HepG2 (cell line): ENCODE measurements around the gene CAMTA2. TPM values are rescaled to one million over a fixed set of nuclear protein-coding genes. Genes with fewer than 3 reads are reported as not detected.

Experiments
- FOSL1 ChIP-seq: sonication (generic); formaldehyde crosslinking; IDR thresholded peaks from 2 replicates; pipeline ENCODE4 v1.9.0; 2021; ENCODE audit warnings: missing genetic modification reagents, borderline replicate concordance
- HNRNPUL1 ChIP-seq: fragments of 200-400 bp; formaldehyde crosslinking; IDR thresholded peaks from 2 replicates; pipeline ENCODE4 v1.6.1; 2017; ENCODE audit warnings: low read depth, mild to moderate bottlenecking, low read length, moderate library complexity
- IKZF4 ChIP-seq: sonication (generic); formaldehyde crosslinking; IDR thresholded peaks from 2 replicates; pipeline ENCODE4 v1.5.1; 2020; ENCODE audit warnings: borderline replicate concordance, mild to moderate bottlenecking, low read depth, missing genetic modification reagents; ENCODE audit errors: not compliant biosample characterization
- NCOA2 ChIP-seq: sonication (generic); formaldehyde crosslinking; IDR thresholded peaks from 2 replicates; pipeline ENCODE4 v1.8.0; 2022; ENCODE audit warnings: inconsistent platforms
- PCBP1 ChIP-seq: fragments of 200-400 bp; formaldehyde crosslinking; IDR thresholded peaks from 2 replicates; pipeline ENCODE4 v1.6.1; 2017; ENCODE audit warnings: mild to moderate bottlenecking, low read depth, low read length, borderline replicate concordance
- RORA ChIP-seq: sonication (generic); formaldehyde crosslinking; IDR thresholded peaks from 2 replicates; pipeline ENCODE4 v1.5.0; 2020; ENCODE audit warnings: mild to moderate bottlenecking, missing genetic modification reagents, moderate library complexity
- THYN1 ChIP-seq: sonication (generic); formaldehyde crosslinking; IDR thresholded peaks from 2 replicates; pipeline ENCODE4 v1.8.1; 2023; ENCODE audit warnings: low read depth, mild to moderate bottlenecking, moderate library complexity, missing genetic modification reagents, borderline replicate concordance
- ZFP36 ChIP-seq: fragments of 150-350 bp; IDR thresholded peaks from 2 replicates; pipeline ENCODE4 v1.6.1; 2018; ENCODE audit warnings: borderline replicate concordance, low read length, low read depth; ENCODE audit not compliant: partially characterized antibody
- ZKSCAN8 ChIP-seq: IDR thresholded peaks from 2 replicates; pipeline ENCODE4 v1.6.1; 2016; ENCODE audit warnings: borderline replicate concordance, missing genetic modification reagents, missing compliant biosample characterization
- ZNF124 ChIP-seq: sonication (generic); formaldehyde crosslinking; IDR thresholded peaks from 2 replicates; pipeline ENCODE4 v1.4.0; 2020; ENCODE audit warnings: missing genetic modification reagents
- ZNF207 ChIP-seq: fragments of 450-650 bp; IDR thresholded peaks from 2 replicates; pipeline ENCODE4 v1.6.1; 2016; ENCODE audit warnings: antibody characterized with exemption, borderline replicate concordance
- ZNF30 ChIP-seq: sonication (generic); formaldehyde crosslinking; IDR thresholded peaks from 2 replicates; pipeline ENCODE4 v1.5.0; 2020; ENCODE audit warnings: mild to moderate bottlenecking, missing genetic modification reagents
- polyA plus RNA-seq, 8 experiments: library from polyadenylated mRNA; depleted of rRNA in 3 of 8; stranded (reverse) in 7 of 8; unstranded in 1 of 8; fragments of >200 nt; fragmentation: Illumina TruSeq in 4 of 8; extraction: Trizol in 4 of 8; gene quantifications; 2 replicates each; pipeline versions ENCODE4 v1.2.1 to v1.2.3, GENCODE V29; 2011 to 2016; ENCODE audit warnings: low read depth in 4 of 8, missing spikeins in 1 of 8, mixed read lengths in 1 of 8; ENCODE audit not compliant: insufficient read depth in 1 of 8
- total RNA-seq, 5 experiments: library from RNA; depleted of rRNA; stranded (reverse); fragments of >200 nt; fragmentation: Illumina TruSeq; extraction: Trizol; gene quantifications; 2 replicates each; pipeline ENCODE4 v1.2.3, GENCODE V29; 2016; ENCODE audit warnings: low read depth in 1 of 5
- TF ChIP-seq, protein P1 (sequence below): sonication (generic); formaldehyde crosslinking; IDR thresholded peaks from 2 replicates; pipeline ENCODE4 v1.5.1; 2020; ENCODE audit warnings: mild to moderate bottlenecking, moderate library complexity, missing genetic modification reagents
- TF ChIP-seq, protein P2 (sequence below): sonication (generic); formaldehyde crosslinking; IDR thresholded peaks from 2 replicates; pipeline ENCODE4 v1.5.1; 2020; ENCODE audit warnings: missing genetic modification reagents, mild to moderate bottlenecking, borderline replicate concordance
- TF ChIP-seq, protein P3 (sequence below): sonication (generic); formaldehyde crosslinking; IDR thresholded peaks from one replicate; pipeline ENCODE4 v1.5.1; 2020; ENCODE audit warnings: mild to moderate bottlenecking, missing genetic modification reagents; ENCODE audit errors: not compliant biosample characterization

Gene CAMTA2
- total and polyA plus RNA-seq, 2 of the 13 experiments (the other 11 are each of a cell fraction or from before 2014, with no cell fraction given) = 4.1 to 7.1 TPM

DNA sequence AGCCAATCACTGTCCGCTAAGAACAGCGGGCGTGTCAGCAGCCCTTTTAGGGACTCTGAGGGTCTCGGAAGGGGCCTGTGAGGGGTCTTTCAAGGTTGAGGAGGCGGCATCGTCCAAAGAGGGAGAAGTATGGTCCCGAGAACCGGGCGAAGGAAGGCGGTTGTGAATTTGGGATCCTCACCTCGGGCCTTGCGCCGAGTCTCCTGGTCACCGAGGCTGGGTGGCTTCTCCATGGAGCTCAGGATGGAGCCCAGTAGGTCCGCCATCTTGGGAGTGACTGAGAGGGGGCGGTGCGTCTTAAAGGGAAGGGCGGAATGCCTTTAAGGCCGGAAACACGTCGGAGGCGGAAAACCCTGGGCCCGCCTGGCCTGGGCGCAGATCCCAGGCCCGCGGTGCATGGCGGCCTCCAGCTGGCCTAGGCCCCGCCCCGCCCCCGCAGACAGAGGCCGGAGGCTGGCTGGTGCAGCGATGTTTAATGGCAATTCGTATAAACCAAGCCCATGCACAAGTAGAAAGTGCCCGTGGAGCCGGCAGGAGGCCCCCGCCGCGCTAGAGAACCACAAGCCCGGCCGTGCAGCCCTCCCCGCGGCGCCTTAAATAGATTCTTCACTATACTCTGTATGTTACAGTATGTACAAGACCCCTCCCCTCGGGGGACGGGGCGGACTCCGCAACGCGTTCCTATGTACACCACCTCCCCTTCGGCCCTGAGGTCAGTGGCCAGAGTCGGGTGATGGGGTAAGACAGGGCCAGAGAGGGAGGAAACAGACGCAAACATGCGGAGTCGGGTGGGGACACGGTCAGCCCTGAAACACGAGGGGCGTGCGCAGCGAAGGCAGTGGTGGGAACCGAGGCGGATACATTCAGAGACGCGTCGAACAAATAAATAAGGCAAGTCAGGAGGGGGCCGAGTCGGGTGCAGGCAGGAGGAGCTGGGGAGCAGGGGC lies 19.7 kb downstream of the CAMTA2 start, which contains the start of gene SPAG7 (continued):
- TF ChIP-seq ZFP36 = no peak
- TF ChIP-seq, protein P1, sequence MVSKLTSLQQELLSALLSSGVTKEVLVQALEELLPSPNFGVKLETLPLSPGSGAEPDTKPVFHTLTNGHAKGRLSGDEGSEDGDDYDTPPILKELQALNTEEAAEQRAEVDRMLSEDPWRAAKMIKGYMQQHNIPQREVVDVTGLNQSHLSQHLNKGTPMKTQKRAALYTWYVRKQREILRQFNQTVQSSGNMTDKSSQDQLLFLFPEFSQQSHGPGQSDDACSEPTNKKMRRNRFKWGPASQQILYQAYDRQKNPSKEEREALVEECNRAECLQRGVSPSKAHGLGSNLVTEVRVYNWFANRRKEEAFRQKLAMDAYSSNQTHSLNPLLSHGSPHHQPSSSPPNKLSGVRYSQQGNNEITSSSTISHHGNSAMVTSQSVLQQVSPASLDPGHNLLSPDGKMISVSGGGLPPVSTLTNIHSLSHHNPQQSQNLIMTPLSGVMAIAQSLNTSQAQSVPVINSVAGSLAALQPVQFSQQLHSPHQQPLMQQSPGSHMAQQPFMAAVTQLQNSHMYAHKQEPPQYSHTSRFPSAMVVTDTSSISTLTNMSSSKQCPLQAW (CRISPR knock-in tag) = peak; percentile 38; the same call in 1 of the 2 replicates
- no peak for TF ChIP-seq HNRNPUL1
- no peak for TF ChIP-seq THYN1
- TF ChIP-seq, protein P2, sequence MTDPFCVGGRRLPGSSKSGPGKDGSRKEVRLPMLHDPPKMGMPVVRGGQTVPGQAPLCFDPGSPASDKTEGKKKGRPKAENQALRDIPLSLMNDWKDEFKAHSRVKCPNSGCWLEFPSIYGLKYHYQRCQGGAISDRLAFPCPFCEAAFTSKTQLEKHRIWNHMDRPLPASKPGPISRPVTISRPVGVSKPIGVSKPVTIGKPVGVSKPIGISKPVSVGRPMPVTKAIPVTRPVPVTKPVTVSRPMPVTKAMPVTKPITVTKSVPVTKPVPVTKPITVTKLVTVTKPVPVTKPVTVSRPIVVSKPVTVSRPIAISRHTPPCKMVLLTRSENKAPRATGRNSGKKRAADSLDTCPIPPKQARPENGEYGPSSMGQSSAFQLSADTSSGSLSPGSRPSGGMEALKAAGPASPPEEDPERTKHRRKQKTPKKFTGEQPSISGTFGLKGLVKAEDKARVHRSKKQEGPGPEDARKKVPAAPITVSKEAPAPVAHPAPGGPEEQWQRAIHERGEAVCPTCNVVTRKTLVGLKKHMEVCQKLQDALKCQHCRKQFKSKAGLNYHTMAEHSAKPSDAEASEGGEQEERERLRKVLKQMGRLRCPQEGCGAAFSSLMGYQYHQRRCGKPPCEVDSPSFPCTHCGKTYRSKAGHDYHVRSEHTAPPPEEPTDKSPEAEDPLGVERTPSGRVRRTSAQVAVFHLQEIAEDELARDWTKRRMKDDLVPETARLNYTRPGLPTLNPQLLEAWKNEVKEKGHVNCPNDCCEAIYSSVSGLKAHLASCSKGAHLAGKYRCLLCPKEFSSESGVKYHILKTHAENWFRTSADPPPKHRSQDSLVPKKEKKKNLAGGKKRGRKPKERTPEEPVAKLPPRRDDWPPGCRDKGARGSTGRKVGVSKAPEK (CRISPR knock-in tag) = no peak
- no peak for TF ChIP-seq ZNF124 (CRISPR knock-in tag)
- no peak for TF ChIP-seq ZNF207
- no peak for TF ChIP-seq RORA (CRISPR knock-in tag)
- 0 out of 2 replicates have a peak, but pooled peaks have one; percentile 76 for TF ChIP-seq ZNF30 (CRISPR knock-in tag)
- TF ChIP-seq, protein P3, sequence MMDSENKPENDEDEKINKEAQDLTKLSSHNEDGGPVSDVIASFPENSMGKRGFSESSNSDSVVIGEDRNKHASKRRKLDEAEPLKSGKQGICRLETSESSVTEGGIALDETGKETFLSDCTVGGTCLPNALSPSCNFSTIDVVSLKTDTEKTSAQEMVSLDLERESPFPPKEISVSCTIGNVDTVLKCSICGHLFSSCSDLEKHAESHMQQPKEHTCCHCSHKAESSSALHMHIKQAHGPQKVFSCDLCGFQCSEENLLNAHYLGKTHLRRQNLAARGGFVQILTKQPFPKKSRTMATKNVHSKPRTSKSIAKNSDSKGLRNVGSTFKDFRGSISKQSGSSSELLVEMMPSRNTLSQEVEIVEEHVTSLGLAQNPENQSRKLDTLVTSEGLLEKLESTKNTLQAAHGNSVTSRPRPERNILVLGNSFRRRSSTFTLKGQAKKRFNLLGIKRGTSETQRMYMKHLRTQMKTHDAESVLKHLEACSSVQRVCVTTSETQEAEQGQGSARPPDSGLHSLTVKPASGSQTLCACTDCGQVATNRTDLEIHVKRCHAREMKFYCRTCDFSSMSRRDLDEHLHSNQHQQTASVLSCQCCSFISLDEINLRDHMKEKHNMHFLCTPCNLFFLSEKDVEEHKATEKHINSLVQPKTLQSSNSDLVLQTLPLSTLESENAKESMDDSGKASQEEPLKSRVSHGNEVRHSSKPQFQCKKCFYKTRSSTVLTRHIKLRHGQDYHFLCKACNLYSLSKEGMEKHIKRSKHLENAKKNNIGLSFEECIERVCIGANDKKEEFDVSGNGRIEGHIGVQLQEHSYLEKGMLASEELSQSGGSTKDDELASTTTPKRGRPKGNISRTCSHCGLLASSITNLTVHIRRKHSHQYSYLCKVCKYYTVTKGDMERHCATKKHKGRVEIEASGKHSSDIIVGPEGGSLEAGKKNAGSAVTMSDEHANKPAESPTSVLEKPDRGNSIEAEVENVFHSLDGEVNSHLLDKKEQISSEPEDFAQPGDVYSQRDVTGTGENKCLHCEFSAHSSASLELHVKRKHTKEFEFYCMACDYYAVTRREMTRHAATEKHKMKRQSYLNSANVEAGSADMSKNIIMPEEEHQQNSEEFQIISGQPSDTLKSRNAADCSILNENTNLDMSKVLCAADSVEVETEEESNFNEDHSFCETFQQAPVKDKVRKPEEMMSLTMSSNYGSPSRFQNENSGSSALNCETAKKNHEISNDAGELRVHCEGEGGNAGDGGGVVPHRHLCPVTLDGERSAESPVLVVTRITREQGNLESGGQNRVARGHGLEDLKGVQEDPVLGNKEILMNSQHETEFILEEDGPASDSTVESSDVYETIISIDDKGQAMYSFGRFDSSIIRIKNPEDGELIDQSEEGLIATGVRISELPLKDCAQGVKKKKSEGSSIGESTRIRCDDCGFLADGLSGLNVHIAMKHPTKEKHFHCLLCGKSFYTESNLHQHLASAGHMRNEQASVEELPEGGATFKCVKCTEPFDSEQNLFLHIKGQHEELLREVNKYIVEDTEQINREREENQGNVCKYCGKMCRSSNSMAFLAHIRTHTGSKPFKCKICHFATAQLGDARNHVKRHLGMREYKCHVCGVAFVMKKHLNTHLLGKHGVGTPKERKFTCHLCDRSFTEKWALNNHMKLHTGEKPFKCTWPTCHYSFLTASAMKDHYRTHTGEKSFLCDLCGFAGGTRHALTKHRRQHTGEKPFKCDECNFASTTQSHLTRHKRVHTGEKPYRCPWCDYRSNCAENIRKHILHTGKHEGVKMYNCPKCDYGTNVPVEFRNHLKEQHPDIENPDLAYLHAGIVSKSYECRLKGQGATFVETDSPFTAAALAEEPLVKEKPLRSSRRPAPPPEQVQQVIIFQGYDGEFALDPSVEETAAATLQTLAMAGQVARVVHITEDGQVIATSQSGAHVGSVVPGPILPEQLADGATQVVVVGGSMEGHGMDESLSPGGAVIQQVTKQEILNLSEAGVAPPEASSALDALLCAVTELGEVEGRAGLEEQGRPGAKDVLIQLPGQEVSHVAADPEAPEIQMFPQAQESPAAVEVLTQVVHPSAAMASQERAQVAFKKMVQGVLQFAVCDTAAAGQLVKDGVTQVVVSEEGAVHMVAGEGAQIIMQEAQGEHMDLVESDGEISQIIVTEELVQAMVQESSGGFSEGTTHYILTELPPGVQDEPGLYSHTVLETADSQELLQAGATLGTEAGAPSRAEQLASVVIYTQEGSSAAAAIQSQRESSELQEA (CRISPR knock-in tag) = peak; percentile 23
- peak; percentile 62 for TF ChIP-seq IKZF4 (CRISPR knock-in tag)
- no peak; the same call in 1 of the 2 replicates for TF ChIP-seq FOSL1 (CRISPR knock-in tag)
- TF ChIP-seq PCBP1 = peak; percentile 73
- TF ChIP-seq NCOA2 (CRISPR knock-in tag) = no peak; the same call in 1 of the 2 replicates
- no peak for TF ChIP-seq ZKSCAN8 (CRISPR knock-in tag)
